DMS 273 (cell line): ENCODE measurements around the gene ARSB.
A peak's percentile ranks its signal among the peaks of the same experiment; 100 is the strongest.
"Not testable (repeated sequence)": the region's sequence is repeated elsewhere in the genome, so short reads cannot be mapped to it uniquely, and the experiment has no call there.

Experiments used
- DNase-seq: peaks from one replicate; lab custom pipeline; 2025; ENCODE audit not compliant: unreplicated experiment; lab: John Stamatoyannopoulos, UW

The ARSB gene

DNA sequence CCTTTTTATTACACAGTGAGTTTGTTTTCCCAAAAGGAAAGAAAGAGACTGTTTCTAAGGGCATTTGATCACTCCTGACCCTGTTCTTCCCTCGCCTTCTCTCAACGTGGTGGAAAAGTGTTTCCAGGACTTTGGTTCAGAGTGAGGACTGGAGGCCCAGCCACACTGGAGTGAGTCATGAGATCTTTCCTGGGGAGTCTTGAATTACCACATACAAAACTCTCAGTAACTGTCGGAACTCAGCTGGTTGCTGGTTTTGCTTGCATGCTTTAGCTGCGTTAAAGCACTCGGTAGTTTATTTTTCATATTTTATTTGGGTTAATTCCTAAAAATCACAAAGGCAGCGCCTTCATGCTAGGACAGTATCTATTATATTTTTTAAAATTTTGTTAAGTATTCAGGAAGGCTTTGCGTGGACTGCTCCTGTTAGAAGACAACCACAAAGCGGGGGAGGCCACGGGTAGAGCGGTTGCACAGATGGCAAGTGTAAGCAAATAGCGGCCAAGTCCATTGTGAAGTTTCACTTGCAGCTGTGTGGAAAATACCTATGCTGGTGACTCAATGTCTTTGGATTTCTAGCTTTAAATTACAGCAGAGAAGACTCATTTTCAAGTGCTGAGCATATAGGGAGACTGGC lies 77.7 kb downstream of the ARSB start:
- peak; percentile 91 for DNase-seq

- DNase-seq, result no peak
Measured at GRCh38 chr5:78905084-78905938, 79.8 kb downstream of the ARSB start.

- DNase-seq, result no peak
Measured at GRCh38 chr5:78903861-78904260, 81.2 kb downstream of the ARSB start.

DNA sequence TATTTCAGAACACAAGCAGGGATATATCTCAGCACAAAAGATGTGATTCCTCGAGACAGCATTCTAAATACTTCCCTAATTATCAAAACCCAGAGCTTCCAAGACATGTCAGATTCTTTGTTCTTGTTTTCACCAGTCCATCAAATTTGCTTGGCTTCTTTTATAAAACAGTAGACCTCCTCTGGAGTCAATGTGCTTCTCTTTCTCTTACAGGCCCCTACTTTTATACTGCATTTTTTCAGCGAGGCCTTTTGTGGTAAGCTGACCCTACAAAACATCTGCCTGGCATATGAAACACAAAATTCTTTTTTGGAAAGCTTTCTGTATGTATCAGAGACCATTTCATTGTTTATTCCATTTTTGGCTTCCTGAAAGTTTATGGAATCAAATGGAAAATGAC lies 81.8 kb downstream of the ARSB start:
- no peak for DNase-seq

- DNase-seq, result peak; percentile 85
Measured at GRCh38 chr5:78899922-78900362, 85.2 kb downstream of the ARSB start.

DNA sequence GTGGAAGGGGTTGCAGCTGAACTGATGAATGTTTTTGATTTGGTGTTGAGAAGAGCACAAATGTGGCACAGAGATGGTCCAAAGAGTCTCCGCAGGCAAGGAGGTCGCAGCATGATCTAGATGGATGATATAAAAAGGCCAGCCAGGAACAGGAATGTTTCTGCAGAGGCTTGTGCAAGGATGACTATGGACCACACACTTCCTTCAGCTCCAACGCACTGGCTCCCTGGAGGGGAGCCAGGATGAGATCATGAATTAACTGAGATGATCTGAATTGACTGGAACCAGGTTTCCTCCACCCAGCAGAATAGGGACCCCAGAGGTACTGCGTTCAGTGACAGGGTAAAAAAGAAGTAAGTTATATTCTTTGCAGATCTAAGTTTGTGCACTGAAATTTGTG lies 89.0 kb downstream of the ARSB start:
- DNase-seq, result peak; percentile 16

GRCh38 chr5:78895616-78896015 lies 89.5 kb downstream of the ARSB start:
- DNase-seq, result no peak

DNA sequence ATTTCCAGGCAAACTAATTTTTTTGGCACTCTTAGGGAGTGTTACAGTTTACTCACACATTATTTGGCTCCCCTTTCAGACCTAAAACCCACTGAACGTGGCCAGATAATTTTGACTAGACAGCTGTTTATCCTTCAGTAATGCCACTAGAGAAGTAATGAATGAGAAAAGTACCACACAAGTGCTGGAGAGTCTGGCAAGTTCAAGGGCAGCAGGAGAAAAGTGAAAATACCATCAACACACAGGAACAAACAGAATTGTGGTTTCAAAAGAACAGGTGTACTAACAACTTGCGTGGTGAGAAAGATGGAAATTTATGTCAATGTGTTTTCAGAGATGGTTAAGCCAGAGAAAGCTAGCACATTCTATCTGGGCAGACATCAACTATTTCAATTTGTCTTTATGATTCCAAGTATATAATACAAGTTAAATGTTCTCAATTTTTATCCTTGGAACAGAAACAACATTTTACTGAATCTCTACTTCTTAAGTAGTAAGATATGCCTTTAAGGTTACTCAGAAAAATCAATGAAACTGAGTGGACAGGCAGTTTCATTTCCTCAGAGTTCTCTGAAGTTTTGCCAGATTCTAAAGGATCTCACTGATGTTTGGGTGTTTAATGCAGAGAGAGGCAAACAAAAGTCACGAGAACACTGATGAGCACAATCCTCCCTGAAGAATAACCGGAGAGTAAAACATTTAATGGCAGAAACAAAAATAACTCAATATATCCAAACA lies 91.0 kb downstream of the ARSB start:
- DNase-seq, result no peak

DNA sequence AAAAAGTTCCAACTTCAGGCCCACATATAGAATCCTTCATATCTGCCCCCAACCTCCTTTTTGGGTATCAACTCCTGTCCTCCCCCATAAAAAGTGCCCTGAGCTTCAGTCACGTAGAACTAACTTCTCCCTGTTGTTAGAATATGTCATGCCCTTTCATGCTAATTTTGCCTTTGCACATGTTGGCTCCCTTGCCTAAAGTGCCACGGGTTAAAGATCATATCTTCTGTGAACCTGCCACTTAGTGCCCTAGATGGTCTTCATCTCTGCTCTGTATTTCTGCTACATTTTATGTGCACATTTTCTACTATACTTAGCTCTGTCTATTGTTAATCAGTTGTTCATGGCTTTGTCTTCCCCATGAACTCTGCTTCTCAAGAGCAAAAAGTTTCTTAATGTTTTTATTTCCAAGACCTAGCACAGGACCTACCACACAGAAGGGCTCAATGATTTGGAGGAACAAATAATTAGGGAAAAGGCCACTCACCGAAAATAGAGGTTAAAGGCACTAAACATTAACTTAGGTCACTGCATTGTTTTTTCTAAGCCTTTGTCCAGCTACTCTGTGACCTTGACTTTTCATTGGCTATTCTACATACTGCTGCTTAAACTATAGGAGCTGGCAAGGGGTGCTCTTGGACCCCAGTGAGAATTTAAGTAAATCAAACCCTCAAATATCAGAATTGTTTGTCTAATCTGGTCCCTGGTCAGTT lies 94.3 kb downstream of the ARSB start:
- DNase-seq, result no peak

DNA sequence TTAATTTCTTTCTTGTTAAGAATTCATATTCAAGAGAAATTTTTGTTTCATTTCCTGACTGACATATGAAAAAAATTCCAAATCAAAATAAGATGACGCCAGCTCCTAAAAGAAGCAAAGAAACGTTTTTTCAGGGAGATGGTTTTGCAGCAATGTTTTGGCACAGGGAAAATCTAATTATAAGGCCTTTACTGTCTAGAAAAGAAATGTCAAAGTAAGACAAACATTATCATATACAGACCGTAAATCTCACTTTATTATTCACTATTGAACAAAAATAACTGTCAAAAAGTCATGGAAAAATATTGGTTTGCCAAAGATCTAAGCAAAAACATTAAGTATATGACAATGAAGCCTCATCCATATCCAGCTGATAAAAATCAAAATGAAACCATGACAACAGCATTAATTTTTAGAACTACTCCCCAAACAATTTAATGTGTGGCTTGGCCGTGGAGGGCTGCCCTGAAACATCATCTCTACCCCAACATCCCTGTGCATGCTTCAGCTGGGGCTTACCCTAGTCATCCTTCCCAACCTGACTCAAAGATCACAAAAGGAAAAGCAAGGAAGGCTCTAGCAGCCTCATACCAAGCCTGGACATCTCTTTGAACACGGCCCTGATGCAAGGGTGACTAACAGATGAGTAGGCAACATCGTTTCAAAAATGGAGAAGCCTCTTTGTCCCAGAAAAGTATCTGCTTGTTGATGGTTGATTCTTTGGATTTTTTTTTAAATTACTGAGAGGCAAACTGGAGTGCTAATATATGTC lies 95.6 kb downstream of the ARSB start:
- DNase-seq, result no peak

DNA sequence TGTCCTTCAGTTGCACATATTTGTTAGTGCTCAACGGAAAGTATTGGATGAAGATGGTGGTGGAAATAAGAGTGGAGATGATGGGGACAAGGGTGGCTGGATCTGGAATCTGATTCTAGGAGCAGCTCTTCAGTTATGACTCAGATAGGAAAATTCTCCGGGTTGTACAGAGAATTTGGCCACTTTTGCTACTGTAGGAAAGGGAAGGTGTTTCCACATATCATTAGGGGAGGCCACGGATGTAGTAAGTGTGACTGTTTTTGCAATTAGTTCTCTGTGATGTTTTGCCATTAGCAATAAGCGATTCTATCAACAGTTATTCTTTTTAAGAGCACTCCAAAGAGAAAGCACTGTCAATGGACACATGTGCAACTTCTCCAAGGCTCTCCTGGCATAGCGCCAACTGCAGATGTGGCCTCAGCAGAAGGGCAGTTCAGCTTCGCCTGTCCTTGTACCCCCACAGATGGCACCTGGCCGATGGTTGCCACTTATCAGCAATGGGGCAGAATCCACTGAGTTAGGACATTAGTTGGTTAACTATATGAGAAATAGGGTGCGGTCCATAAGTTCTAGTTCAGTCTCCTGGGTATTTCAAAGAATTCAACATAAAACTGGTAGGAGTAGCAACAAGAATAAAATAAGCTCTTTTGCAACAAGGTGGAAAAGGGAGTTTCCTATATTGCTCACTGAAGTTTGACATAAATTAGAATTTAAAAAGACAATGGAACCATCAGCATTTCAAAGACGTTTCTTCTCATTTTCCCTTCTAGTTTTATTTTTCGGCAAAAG lies 96.3 kb downstream of the ARSB start:
- peak; percentile 11 for DNase-seq

GRCh38 chr5:78887384-78888118 lies 97.6 kb downstream of the ARSB start:
- no peak for DNase-seq

- DNase-seq, result peak; percentile 30
Measured at GRCh38 chr5:78886341-78887230, 98.5 kb downstream of the ARSB start.

DNA sequence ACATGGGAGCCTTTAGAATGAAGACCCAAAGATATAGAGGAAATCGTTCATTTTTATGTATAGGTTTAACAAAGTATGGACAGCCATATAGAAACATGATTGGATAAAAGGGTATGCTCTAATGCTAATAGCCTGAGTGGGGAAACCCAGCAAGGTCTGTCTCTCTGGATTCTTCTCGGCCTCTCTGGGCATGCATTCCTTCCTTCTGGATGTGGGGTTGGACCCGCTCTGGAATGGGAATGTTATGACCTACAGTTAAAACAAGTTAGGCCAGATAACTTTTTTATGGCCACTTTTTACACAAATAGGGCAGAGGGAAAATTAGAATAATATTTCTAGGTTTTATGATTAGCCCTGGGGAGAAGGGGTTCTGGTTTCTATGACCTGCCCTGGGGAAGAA lies 103.2 kb downstream of the ARSB start:
- DNase-seq, result no peak

- DNase-seq, result no peak
Measured at GRCh38 chr5:78879516-78879915, 105.6 kb downstream of the ARSB start.

GRCh38 chr5:78866076-78866475 lies 119.0 kb downstream of the ARSB start:
- DNase-seq, result not testable (repeated sequence)

DNA sequence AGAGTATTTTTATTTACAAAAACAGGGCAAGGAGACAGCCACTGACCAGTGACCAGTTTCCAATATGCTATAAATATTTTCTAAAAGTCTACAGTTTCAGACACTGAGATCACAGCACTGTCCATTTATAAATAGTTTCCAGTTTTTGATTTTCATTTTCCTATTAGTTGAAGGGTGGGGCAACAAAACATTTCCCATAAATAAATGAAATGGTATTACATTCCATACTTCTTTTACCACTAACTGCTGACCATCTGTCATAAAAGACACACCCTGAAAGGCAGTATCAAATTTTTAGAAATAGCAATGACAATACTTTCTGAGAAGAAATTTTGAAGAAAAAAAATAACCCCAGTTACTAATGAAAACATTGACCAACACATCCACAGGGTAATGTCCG lies 126.7 kb downstream of the ARSB start:
- no peak for DNase-seq

DNA sequence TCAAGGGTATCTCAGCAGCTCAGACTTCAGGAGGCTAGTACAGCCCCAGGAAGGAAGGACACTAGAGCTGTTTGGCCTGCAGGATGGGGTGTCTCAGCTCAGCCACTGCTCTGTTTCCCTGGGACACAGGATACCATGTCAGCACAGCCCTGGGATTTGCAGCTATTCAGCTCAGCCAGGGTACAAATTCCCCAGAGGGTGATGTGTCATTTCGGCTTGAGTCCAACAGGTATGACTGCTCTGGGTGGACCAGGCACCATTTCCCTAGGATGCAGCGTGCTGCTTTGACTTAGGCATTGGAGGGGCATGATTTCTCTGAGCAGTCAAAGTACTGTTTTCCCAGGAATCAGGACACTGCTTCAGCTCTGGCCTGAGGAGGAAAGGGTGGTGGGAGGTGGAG lies 130.1 kb downstream of the ARSB start:
- no peak for DNase-seq
